ENCODE measurements around the gene CCDC110.
A peak's percentile ranks its signal among the peaks of the same experiment; 100 is the strongest.

The CCDC110 gene

GRCh38 chr4:185470501-185471195 is 885 bp downstream of the CCDC110 start:
- no peak for DNase-seq

- no peak for DNase-seq
Observed at GRCh38 chr4:185469580-185470154, 1.9 kb downstream of the CCDC110 start.

- DNase-seq = no peak
Observed at GRCh38 chr4:185468999-185469398, 2.5 kb downstream of the CCDC110 start.

GRCh38 chr4:185467991-185468390 is 3.5 kb downstream of the CCDC110 start:
- no peak for DNase-seq

- no peak for DNase-seq
Observed at GRCh38 chr4:185467101-185467500, 4.4 kb downstream of the CCDC110 start.

GRCh38 chr4:185465707-185466106 is 5.8 kb downstream of the CCDC110 start:
- DNase-seq = no peak

- DNase-seq = no peak
Observed at GRCh38 chr4:185464887-185465286, 6.6 kb downstream of the CCDC110 start.

GRCh38 chr4:185464183-185464582 is 7.3 kb downstream of the CCDC110 start:
- DNase-seq = no peak

- peak; percentile 4 for DNase-seq
Observed at GRCh38 chr4:185463541-185463940, 8.0 kb downstream of the CCDC110 start.

GRCh38 chr4:185461565-185461964 is 10.0 kb downstream of the CCDC110 start:
- DNase-seq = no peak

GRCh38 chr4:185457136-185457535 is 14.4 kb downstream of the CCDC110 start:
- no peak for DNase-seq

- DNase-seq = no peak
Observed at GRCh38 chr4:185456131-185456530, 15.4 kb downstream of the CCDC110 start.

GRCh38 chr4:185445209-185445608 is 26.3 kb downstream of the CCDC110 start:
- DNase-seq = no peak

GRCh38 chr4:185441479-185441878 is 30.1 kb downstream of the CCDC110 start:
- no peak for DNase-seq

GRCh38 chr4:185437809-185438208 is 33.7 kb downstream of the CCDC110 start:
- no peak for DNase-seq

GRCh38 chr4:185435466-185435865 is 36.1 kb downstream of the CCDC110 start:
- DNase-seq = no peak

- no peak for DNase-seq
Observed at GRCh38 chr4:185429660-185430059, 41.9 kb downstream of the CCDC110 start.

GRCh38 chr4:185426960-185427688 is 44.4 kb downstream of the CCDC110 start:
- DNase-seq = no peak

- DNase-seq = no peak
Observed at GRCh38 chr4:185425647-185426352, 45.7 kb downstream of the CCDC110 start, which contains the start of gene UFSP2. Gene UFSP2 (minus strand): TSS chr4:185425964. CDS start chr4:185425868, 96 bp downstream.

- no peak for DNase-seq
Observed at GRCh38 chr4:185424905-185425646, 46.5 kb downstream of the CCDC110 start.

GRCh38 chr4:185421366-185422124 is 50.0 kb downstream of the CCDC110 start:
- DNase-seq = no peak

GRCh38 chr4:185416955-185417354 is 54.6 kb downstream of the CCDC110 start:
- no peak for DNase-seq
